K562 treated with DMSO at 1 percent for 24 hours (cell line): ENCODE measurements around the gene PLEKHG2. TPM values are rescaled to one million over a fixed set of nuclear protein-coding genes. Genes with fewer than 3 reads are reported as not detected.

Source experiments
- total RNA-seq: library from RNA; unstranded; fragments of 300-600 nt; gene quantifications from 2 replicates; pipeline ENCODE4 v1.2.3, GENCODE V29; 2022; ENCODE audit warnings: low read depth; ENCODE audit not compliant: insufficient read depth

PLEKHG2 gene, protein sequence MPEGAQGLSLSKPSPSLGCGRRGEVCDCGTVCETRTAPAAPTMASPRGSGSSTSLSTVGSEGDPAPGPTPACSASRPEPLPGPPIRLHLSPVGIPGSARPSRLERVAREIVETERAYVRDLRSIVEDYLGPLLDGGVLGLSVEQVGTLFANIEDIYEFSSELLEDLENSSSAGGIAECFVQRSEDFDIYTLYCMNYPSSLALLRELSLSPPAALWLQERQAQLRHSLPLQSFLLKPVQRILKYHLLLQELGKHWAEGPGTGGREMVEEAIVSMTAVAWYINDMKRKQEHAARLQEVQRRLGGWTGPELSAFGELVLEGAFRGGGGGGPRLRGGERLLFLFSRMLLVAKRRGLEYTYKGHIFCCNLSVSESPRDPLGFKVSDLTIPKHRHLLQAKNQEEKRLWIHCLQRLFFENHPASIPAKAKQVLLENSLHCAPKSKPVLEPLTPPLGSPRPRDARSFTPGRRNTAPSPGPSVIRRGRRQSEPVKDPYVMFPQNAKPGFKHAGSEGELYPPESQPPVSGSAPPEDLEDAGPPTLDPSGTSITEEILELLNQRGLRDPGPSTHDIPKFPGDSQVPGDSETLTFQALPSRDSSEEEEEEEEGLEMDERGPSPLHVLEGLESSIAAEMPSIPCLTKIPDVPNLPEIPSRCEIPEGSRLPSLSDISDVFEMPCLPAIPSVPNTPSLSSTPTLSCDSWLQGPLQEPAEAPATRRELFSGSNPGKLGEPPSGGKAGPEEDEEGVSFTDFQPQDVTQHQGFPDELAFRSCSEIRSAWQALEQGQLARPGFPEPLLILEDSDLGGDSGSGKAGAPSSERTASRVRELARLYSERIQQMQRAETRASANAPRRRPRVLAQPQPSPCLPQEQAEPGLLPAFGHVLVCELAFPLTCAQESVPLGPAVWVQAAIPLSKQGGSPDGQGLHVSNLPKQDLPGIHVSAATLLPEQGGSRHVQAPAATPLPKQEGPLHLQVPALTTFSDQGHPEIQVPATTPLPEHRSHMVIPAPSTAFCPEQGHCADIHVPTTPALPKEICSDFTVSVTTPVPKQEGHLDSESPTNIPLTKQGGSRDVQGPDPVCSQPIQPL (N-terminal part only)
- 10.1 and 12.5 TPM in 2 replicates for total RNA-seq

DNA sequence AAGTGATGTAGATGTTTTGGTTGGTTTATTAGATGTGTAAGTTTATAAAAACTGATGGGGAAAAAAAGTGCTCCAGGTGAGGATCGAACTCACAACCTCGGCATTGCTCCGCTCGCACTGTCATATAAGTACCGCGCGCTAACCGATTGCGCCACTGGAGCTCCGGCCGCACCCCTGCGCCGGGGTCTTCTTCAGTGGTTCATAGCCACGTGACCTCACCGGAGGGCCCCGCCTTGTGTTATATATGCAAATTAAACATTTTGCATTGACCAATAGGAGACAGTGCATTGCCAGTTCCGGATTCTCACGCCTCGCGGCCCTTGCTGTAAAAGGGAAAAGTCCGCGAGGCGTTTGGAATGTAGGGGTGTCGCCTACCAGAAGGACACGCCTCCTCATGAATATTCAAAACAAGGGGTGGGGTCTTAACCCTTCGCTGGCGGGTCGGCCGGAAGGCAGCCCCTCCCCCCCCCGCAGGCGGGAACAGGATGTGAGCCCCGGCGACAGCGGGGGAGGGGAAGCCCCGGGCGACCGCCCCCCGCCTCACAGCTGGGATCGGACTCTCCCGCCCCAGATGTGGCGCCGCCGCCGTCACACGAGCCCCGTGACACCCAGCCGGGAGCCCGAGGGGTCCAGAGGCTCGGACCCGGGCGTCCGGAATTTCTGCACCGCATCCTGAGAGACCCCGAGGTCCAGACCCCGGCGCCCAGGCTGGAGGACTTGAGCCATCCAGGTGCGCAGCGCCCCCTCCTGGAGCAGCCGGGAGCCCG is at the start of gene PLEKHG2:
TSS of gene PLEKHG2 (plus strand) at position 570 of the 767 bp plus-strand sequence. CDS start 1,418 bp downstream, outside the sequence.

DNA sequence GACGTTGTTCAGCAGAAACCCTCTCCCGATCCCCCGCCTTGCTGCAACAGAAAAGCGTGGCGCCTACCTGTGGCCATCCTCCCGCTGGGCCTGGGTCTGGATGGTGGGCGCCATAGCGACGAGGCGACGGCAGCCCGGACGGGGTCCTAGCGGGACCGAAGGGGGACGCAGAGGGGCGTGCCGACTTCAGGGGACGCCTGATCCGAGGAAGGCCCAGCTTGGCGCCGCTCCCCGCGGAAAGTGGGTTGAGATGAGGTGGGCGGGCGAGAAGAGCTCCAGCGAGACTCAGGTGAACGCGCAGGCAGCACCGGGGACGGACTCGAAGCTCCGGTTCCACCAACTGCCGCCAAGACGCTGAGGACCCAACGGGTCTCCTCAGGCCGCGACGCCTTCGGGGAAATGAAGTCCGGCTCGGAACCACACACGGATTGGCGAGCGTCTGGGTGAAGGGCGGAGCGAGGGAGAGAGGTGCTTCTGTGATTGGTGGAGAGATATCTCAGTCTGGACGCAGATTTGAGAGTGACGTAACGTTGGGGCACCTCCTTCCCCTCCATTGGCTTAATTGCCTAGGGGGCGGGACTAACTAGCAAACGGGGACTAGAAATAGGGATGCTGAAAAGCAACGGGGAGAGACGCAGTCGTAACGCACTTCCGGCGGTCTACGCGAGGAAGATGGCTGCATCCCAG is 21.6 kb upstream of the PLEKHG2 start, which contains the start of the genes MED29 and PAF1:
TSS of gene MED29 (plus strand) at position 628 of the 687 bp plus-strand sequence. CDS start at position 673, 45 bp downstream.
TSS of gene PAF1 (minus strand) at position 356 of the 687 bp plus-strand sequence. CDS start at position 114, 242 bp downstream.

DNA sequence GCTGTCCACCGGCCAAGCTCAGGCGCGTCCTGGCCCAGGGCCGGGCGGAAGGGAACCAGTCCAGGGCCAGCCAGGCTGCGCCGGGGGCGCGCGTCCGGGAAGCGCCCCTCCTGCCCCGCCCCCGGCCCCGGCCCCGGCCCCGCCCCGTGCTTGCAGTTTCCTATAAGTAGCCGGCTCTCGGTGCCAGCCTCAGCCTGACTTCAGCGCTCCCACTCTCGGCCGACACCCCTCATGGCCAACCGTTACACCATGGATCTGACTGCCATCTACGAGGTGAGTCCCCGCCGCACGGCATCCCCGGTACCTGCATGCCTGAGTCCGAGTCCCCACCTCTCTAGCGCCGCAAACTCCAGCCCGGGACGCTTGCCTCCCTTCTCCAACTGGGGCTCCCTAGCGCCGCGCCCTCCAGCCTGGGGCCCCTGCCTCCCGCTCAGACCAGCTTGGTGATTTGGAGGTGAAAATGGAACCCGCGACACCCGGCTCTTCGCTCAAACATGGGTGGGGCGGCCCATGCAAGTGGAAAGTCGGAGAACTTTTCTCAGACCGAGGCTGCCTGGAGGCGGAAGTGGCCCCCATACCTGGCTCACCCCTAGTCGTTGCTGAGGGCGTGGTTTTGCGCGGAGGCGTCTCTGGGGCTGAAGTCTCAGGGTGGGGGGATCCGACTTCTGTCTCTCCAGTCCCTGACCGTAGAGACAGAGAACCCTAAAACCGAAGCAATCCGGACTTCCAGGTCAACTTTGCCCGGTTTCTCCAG is 5.6 kb upstream of the PLEKHG2 start, which contains the start of gene ZFP36:
TSS of gene ZFP36 (plus strand) at position 192 of the 754 bp plus-strand sequence. CDS start at position 250, 58 bp downstream.

DNA sequence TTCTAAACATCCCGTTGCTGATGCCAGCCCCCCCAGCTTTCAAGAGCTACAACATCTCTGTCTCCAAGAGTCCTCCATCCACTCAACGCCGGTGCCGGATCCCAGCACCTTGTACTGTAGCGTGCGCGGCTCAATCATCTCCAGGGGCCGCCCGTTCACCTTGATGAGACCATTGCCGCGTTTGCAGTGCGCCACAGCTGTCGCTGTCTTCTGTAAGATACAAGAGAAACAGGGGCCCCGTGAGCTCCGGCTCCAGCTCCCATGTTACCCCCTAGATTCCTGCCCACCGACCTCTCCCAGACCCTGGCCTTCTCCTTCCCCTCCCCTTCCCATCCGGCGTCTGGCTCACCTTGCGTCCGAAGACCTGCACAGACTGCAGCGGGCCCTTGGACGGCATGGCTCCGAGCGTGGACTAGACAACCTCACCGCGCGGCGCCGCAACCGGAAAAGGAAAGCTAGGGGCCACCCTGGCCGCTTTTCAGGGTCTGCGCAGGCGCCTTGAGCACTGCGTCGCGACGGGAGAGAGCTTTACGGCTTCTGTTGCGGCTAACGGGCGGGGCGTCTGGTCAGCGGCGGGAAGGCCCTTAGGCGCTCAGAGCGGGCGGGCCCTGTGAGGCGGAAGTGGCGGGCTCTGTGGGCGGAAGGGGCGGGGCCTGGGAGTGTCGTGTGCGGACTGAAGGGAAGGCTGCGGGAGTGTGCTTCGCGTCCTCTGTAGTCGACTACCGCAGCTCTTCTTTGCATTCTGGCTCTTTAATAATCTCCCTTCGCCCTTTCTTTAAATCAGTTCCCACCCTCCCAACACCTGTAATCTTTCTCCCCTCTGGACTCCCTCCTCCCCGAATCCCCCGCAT is 23.3 kb downstream of the PLEKHG2 start, which contains the start of gene RPS16:
TSS of gene RPS16 (minus strand) at position 451 of the 851 bp plus-strand sequence. CDS start at position 397, 54 bp downstream.

DNA sequence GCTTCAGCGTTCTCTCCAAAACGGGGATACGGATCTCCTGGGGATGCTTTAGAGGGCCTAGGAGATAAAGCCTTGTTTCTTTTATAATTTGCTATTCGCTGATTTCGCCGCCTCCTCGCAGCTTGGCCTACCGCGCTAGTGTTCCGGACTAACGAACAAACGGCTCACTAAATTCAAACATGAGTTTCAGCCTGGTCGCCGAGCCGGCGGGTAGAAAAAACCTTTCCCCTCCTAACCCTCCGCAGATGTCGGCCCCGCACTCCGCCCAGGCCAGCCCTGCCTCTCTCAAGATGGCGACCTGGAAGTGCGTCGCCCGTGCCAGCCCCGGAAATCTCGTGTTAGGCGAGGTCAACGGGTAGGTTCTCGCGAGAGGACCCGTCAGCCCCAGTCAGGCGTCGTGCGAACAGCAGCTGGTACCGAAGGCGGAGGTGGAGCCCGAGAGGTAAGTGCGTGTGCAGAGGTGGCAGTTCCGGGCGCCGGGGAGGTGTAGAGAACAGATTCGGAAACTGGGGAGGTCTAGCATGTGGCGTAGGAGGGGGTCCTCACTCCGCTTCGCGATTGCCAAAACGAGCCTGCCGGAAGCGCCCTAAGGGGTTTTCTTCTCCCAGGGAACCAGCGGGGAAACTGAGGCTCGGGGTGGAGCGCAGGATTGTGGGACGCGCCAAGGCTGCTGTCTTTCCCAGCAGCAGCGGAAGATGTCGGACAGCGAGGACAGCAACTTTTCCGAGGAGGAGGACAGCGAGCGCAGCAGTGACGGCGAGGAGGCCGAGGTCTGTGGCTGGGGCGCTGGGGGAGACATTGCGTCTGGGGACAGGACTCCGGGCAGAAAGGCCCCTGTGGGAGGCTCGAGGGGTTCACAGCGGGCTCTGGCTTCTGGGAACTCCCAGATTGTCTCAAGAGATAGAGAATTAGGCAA is 33.0 kb downstream of the PLEKHG2 start, which contains the start of gene SUPT5H:
TSS of gene SUPT5H (plus strand) at position 387 of the 916 bp plus-strand sequence. CDS start at position 696, 309 bp downstream.

Other genes with a start within 250 kb of the PLEKHG2 start
- not detected in 2 replicates for gene NCCRP1, start 215.7 kb upstream of the PLEKHG2 start, total RNA-seq
- not detected in 2 replicates for gene SYCN, start 208.4 kb upstream of the PLEKHG2 start, total RNA-seq
- gene IFNL3, start 167.7 kb upstream of the PLEKHG2 start, total RNA-seq, result not detected in 2 replicates
- gene IFNL4, start 163.8 kb upstream of the PLEKHG2 start, total RNA-seq, result not detected in 2 replicates
- gene IFNL2, start 144.3 kb upstream of the PLEKHG2 start, total RNA-seq, result not detected in 2 replicates
- not detected in 2 replicates for gene IFNL1, start 116.3 kb upstream of the PLEKHG2 start, total RNA-seq
- 10.9 TPM in 2 replicates for gene LRFN1, start 91.8 kb upstream of the PLEKHG2 start, total RNA-seq
- gene GMFG, start 76.6 kb upstream of the PLEKHG2 start, total RNA-seq, result 81.4 and 85.9 TPM in 2 replicates
- 170 and 208 TPM in 2 replicates for gene SAMD4B, start 70.2 kb upstream of the PLEKHG2 start, total RNA-seq
- gene PAF1, start 21.6 kb upstream of the PLEKHG2 start, total RNA-seq, result 50.1 and 61.0 TPM in 2 replicates
- 36.0 and 37.6 TPM in 2 replicates for gene MED29, start 21.3 kb upstream of the PLEKHG2 start, total RNA-seq
- gene ZFP36, start 5.8 kb upstream of the PLEKHG2 start, total RNA-seq, result 27.8 and 28.8 TPM in 2 replicates
- 10,023 and 10,404 TPM in 2 replicates for gene RPS16, start 23.3 kb downstream of the PLEKHG2 start, total RNA-seq
- gene SUPT5H, start 32.9 kb downstream of the PLEKHG2 start, total RNA-seq, result 124 and 137 TPM in 2 replicates
- 110 and 117 TPM in 2 replicates for gene TIMM50, start 68.2 kb downstream of the PLEKHG2 start, total RNA-seq
- 1.6 and 1.7 TPM in 2 replicates for gene DLL3, start 86.3 kb downstream of the PLEKHG2 start, total RNA-seq
- gene SELENOV, start 102.5 kb downstream of the PLEKHG2 start, total RNA-seq, result not detected in 2 replicates
- gene EID2B, start 120.2 kb downstream of the PLEKHG2 start, total RNA-seq, result 8.8 and 9.2 TPM in 2 replicates
- gene EID2, start 127.5 kb downstream of the PLEKHG2 start, total RNA-seq, result 31.7 and 34.8 TPM in 2 replicates
- not detected in 2 replicates for gene LGALS13, start 189.9 kb downstream of the PLEKHG2 start, total RNA-seq
- gene LGALS16, start 243.2 kb downstream of the PLEKHG2 start, total RNA-seq, result not detected in 2 replicates